Activated CD8-positive, alpha-beta T cell treated with anti-CD3 and anti-CD28 coated beads for 36 hours (primary cell): ENCODE results near the gene NRAP. TPM values are rescaled to one million over a fixed set of nuclear protein-coding genes. Genes with fewer than 3 reads are reported as not detected.

Source experiments
- ATAC-seq: fragments of 200-7000 bp; cut with Tn5 transposase; one replicate; pipeline ENCODE4 v1.10.0; 2021; ENCODE audit warnings: mild to moderate bottlenecking, moderate library complexity
- CTCF ChIA-PET: fragments of 350-600 bp; sonication (Branson Sonifier 250); formaldehyde crosslinking; loops from one replicate; lab custom pipeline; 2021; ENCODE audit warnings: antibody characterized with exemption; lab: Charles Lee
- POLR2A ChIA-PET: fragments of 350-600 bp; sonication (Branson Sonifier 250); formaldehyde crosslinking; loops from one replicate; lab custom pipeline; 2021; ENCODE audit warnings: antibody characterized with exemption; lab: Charles Lee
- DNase-seq: peaks from one replicate; pipeline ENCODE4 v3.0.0-alpha.2; 2020
- H3K27ac Mint-ChIP-seq: one replicate; pipeline ENCODE4 v1.8.0; 2021; ENCODE audit warnings: mild to moderate bottlenecking, mixed read lengths
- H3K27me3 Mint-ChIP-seq: one replicate; pipeline ENCODE4 v1.8.0; 2021; ENCODE audit warnings: mixed read lengths
- H3K36me3 Mint-ChIP-seq: one replicate; pipeline ENCODE4 v1.8.0; 2021; ENCODE audit warnings: low read depth, mixed read lengths
- H3K4me1 Mint-ChIP-seq: one replicate; pipeline ENCODE4 v1.8.0; 2021; ENCODE audit warnings: low read depth, mixed read lengths
- H3K4me3 Mint-ChIP-seq: one replicate; pipeline ENCODE4 v1.8.0; 2021; ENCODE audit warnings: mild to moderate bottlenecking, moderate library complexity, mixed read lengths
- H3K9me3 Mint-ChIP-seq: one replicate; pipeline ENCODE4 v1.8.0; 2021; ENCODE audit warnings: mixed read lengths
- CTCF ChIP-seq: fragments of 200-600 bp; IDR thresholded peaks from one replicate; pipeline ENCODE4 v1.8.0; 2022; ENCODE audit warnings: antibody characterized with exemption, mild to moderate bottlenecking
- intact Hi-C: fragments of 100-400 bp; cut with micrococcal nuclease; formaldehyde crosslinking; loops from one replicate; pipeline ENCODE4 v1.10.0; 2022
- total RNA-seq, 2 experiments: library from RNA; stranded (reverse); gene quantifications; one replicate each; pipeline ENCODE4 v1.2.3, GENCODE V29; 2021

Gene NRAP
- total RNA-seq, 2 experiments from 2014 or later: not detected

- CTCF ChIA-PET: no interaction called here
- peaks cover 17% of the 10 kb centered on the region for H3K36me3 Mint-ChIP-seq
These were observed 47.3 kb upstream of the NRAP start for GRCh38 chr10:113711142-113711541.

GRCh38 chr10:113709221-113709838, 45.5 kb upstream of the NRAP start:
- ChIA-PET CTCF (interaction anchor here (0.7 kb wide), 1 partner anchor 49 kb away, joined by 3 read pairs; no protein-coding TSS in a partner anchor), POLR2A (no interaction called here)

More at GRCh38 chr10:113711142-113711541, 47.3 kb upstream of the NRAP start:
- Mint-ChIP-seq H3K27me3 (no peaks in the 10 kb centered on the region), H3K9me3 (no peaks in the 10 kb centered on the region), H3K27ac (no peak overlapping the region), H3K4me3 (no peak overlapping the region), H3K4me1 (peaks cover 23% of the 10 kb centered on the region)
- ATAC-seq (no peak), DNase-seq (no peak)
- intact Hi-C loops: no loop called here
- TF ChIP-seq CTCF: no peak
- POLR2A ChIA-PET: interaction anchor here (1.2 kb wide), 1 partner anchor 32 kb away, joined by 3 read pairs; no protein-coding TSS in a partner anchor

GRCh38 chr10:113708640-113709039, 44.8 kb upstream of the NRAP start:
- Mint-ChIP-seq H3K27me3 (no peaks in the 10 kb centered on the region), H3K36me3 (peaks cover 9% of the 10 kb centered on the region), H3K4me3 (no peak overlapping the region), H3K4me1 (peaks cover 24% of the 10 kb centered on the region), H3K27ac (no peak overlapping the region), H3K9me3 (no peaks in the 10 kb centered on the region)
- ATAC-seq (no peak), DNase-seq (no peak)
- CTCF ChIA-PET: interaction anchor here (0.7 kb wide), 1 partner anchor 50 kb away, joined by 3 read pairs; no protein-coding TSS in a partner anchor
- intact Hi-C loops: loop anchor here (10.0 kb wide), 1 partner anchor 396 kb away; no protein-coding TSS in a partner anchor
- POLR2A ChIA-PET: no interaction called here
- no peak for TF ChIP-seq CTCF

More at GRCh38 chr10:113709221-113709838, 45.5 kb upstream of the NRAP start:
- Mint-ChIP-seq H3K27me3 (no peaks in the 10 kb centered on the region), H3K27ac (no peak overlapping the region), H3K36me3 (peaks cover 13% of the 10 kb centered on the region), H3K4me1 (peaks cover 24% of the 10 kb centered on the region), H3K4me3 (no peak overlapping the region), H3K9me3 (no peaks in the 10 kb centered on the region)
- no peak for TF ChIP-seq CTCF
- intact Hi-C loops: loop anchor here (10.0 kb wide), 1 partner anchor 395 kb away; no protein-coding TSS in a partner anchor
- no peak for DNase-seq
- ATAC-seq: no peak

GRCh38 chr10:113706623-113707022, 42.8 kb upstream of the NRAP start:
- Mint-ChIP-seq H3K27ac (no peak overlapping the region), H3K36me3 (peaks cover 9% of the 10 kb centered on the region), H3K9me3 (no peaks in the 10 kb centered on the region), H3K4me3 (no peak overlapping the region), H3K27me3 (no peaks in the 10 kb centered on the region), H3K4me1 (peaks cover 24% of the 10 kb centered on the region)
- no peak for TF ChIP-seq CTCF
- ATAC-seq: no peak
- intact Hi-C loops: loop anchor here (10.0 kb wide), 1 partner anchor 398 kb away; no protein-coding TSS in a partner anchor
- POLR2A ChIA-PET: no interaction called here
- CTCF ChIA-PET: interaction anchor here (1.7 kb wide), 1 partner anchor 93 kb away, joined by 4 read pairs; no protein-coding TSS in a partner anchor
- no peak for DNase-seq

GRCh38 chr10:113705344-113705652, 41.5 kb upstream of the NRAP start:
- no peak for DNase-seq
- CTCF ChIA-PET: interaction anchor here (0.7 to 1.9 kb wide), 6 partner anchors 19 to 599 kb away, joined by 3 to 10 read pairs (median 4); no protein-coding TSS in a partner anchor
- H3K27me3 Mint-ChIP-seq: no peaks in the 10 kb centered on the region
- POLR2A ChIA-PET: no interaction called here
- intact Hi-C loops: loop anchor here (10.0 kb wide), 1 partner anchor 400 kb away; no protein-coding TSS in a partner anchor
- H3K9me3 Mint-ChIP-seq: no peaks in the 10 kb centered on the region
- no peak overlapping the region for H3K4me3 Mint-ChIP-seq
- peaks cover 24% of the 10 kb centered on the region for H3K4me1 Mint-ChIP-seq
- H3K36me3 Mint-ChIP-seq: peaks cover 14% of the 10 kb centered on the region
- peak; percentile 39 for TF ChIP-seq CTCF
- no peak for ATAC-seq
- H3K27ac Mint-ChIP-seq: no peak overlapping the region
